SK-N-SH treated with all-trans-retinoic acid at 6 μM for 48 hours (cell line): ENCODE results near the gene WNT5A.

Experiments
- ATAC-seq: fragments of 200-7000 bp; cut with Tn5 transposase; 3 replicates; pipeline ENCODE4 v1.9.1; 2020; ENCODE audit warnings: mild to moderate bottlenecking, moderate library complexity
- ARNTL ChIP-seq: fragments of 450-650 bp; formaldehyde crosslinking; IDR thresholded peaks from 2 replicates; pipeline ENCODE4 v1.5.0; 2020; ENCODE audit warnings: low read depth, mild to moderate bottlenecking, moderate library complexity, borderline replicate concordance
- BACH2 ChIP-seq: fragments of 250-450 bp; sonication (Bioruptor Pico); IDR thresholded peaks from 2 replicates; pipeline ENCODE4 v1.9.0; 2021; ENCODE audit warnings: mild to moderate bottlenecking, borderline replicate concordance
- CSDC2 ChIP-seq: fragments of 250-450 bp; sonication (Bioruptor Pico); IDR thresholded peaks from 2 replicates; pipeline ENCODE4 v1.5.0; 2020; ENCODE audit warnings: mild to moderate bottlenecking, moderate library complexity
- GLIS3 ChIP-seq: fragments of 250-450 bp; sonication (Bioruptor Pico); IDR thresholded peaks from 2 replicates; pipeline ENCODE4 v1.5.0; 2020; ENCODE audit warnings: mild to moderate bottlenecking, moderate library complexity
- ISL1 ChIP-seq: fragments of 250-450 bp; sonication (Bioruptor Pico); IDR thresholded peaks from 2 replicates; pipeline ENCODE4 v2.1.2; 2022; ENCODE audit warnings: mild to moderate bottlenecking, moderate library complexity
- OSR1 ChIP-seq: fragments of 250-450 bp; sonication (Bioruptor Pico); IDR thresholded peaks from 2 replicates; pipeline ENCODE4 v1.8.0; 2022; ENCODE audit warnings: moderate library complexity, mild to moderate bottlenecking, inconsistent platforms
- PPARA ChIP-seq: fragments of 250-450 bp; sonication (Bioruptor Pico); IDR thresholded peaks from 2 replicates; pipeline ENCODE4 v1.5.0; 2020; ENCODE audit warnings: mild to moderate bottlenecking, borderline replicate concordance
- SNAI2 ChIP-seq: fragments of 250-450 bp; sonication (Bioruptor Pico); IDR thresholded peaks from 2 replicates; pipeline ENCODE4 v1.5.0; 2020; ENCODE audit warnings: mild to moderate bottlenecking, moderate library complexity
- TCF4 ChIP-seq: fragments of 250-450 bp; sonication (Bioruptor Pico); IDR thresholded peaks from 2 replicates; pipeline ENCODE4 v1.8.0; 2021; ENCODE audit warnings: mild to moderate bottlenecking, moderate library complexity, borderline replicate concordance
- TOX ChIP-seq: fragments of 250-450 bp; sonication (Bioruptor Pico); IDR thresholded peaks from 2 replicates; pipeline ENCODE4 v1.8.0; 2021; ENCODE audit warnings: mild to moderate bottlenecking, moderate library complexity, borderline replicate concordance
- ZC3H10 ChIP-seq: fragments of 250-450 bp; sonication (Bioruptor Pico); IDR thresholded peaks from 2 replicates; pipeline ENCODE4 v1.5.1; 2021; ENCODE audit warnings: mild to moderate bottlenecking, moderate library complexity
- ZFP30 ChIP-seq: fragments of 450-650 bp; formaldehyde crosslinking; IDR thresholded peaks from 2 replicates; pipeline ENCODE4 v1.5.0; 2022; ENCODE audit warnings: mild to moderate bottlenecking, moderate library complexity
- ZNF565 ChIP-seq: fragments of 450-650 bp; formaldehyde crosslinking; conservative IDR thresholded peaks from 2 replicates; pipeline ENCODE4 v1.5.0; 2020; ENCODE audit warnings: low read depth, mild to moderate bottlenecking, moderate library complexity
- ZNF70 ChIP-seq: fragments of 450-650 bp; formaldehyde crosslinking; IDR thresholded peaks from 2 replicates; pipeline ENCODE4 v1.5.0; 2020; ENCODE audit warnings: mild to moderate bottlenecking, moderate library complexity
- ZNF8 ChIP-seq: fragments of 450-650 bp; formaldehyde crosslinking; IDR thresholded peaks from 2 replicates; pipeline ENCODE4 v1.5.0; 2020; ENCODE audit warnings: mild to moderate bottlenecking, moderate library complexity
- TF ChIP-seq, protein P1 (sequence below): fragments of 250-450 bp; sonication (Bioruptor Pico); IDR thresholded peaks from 2 replicates; pipeline ENCODE4 v1.5.0; 2020; ENCODE audit warnings: mild to moderate bottlenecking, moderate library complexity
- TF ChIP-seq, protein P2 (sequence below): fragments of 250-450 bp; sonication (Bioruptor Pico); IDR thresholded peaks from 2 replicates; pipeline ENCODE4 v1.5.1; 2020; ENCODE audit warnings: low read depth, mild to moderate bottlenecking, moderate library complexity
- TF ChIP-seq, protein P3 (sequence below): fragments of 250-450 bp; sonication (Bioruptor Pico); IDR thresholded peaks from 2 replicates; pipeline ENCODE4 v1.5.1; 2021; ENCODE audit warnings: mild to moderate bottlenecking, moderate library complexity
- TF ChIP-seq, protein P4 (sequence below): fragments of 250-450 bp; sonication (Bioruptor Pico); IDR thresholded peaks from 2 replicates; pipeline ENCODE4 v1.8.0; 2020; ENCODE audit warnings: mild to moderate bottlenecking, moderate library complexity, borderline replicate concordance

The WNT5A gene

DNA sequence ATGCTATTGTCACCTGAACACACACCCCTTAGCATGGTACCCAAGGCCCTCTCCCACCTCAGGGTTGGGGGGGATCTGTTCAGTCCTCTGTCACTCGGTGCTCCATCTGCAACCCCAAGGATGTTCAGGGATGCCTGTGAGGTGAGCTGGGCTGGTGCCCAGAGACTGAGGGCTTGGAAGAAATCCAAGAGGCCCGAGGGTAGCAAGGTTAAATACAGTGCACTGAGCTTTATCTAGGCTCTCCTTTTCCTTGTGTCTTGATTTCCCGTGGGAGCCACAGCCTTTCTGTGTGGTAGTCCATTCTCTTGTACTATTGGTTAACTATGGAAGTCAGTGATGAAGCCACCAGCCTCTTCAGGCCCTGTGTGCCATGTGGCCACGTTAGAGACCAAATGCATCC, 18.7 kb upstream of the WNT5A start (continued):
- TF ChIP-seq, protein P1, sequence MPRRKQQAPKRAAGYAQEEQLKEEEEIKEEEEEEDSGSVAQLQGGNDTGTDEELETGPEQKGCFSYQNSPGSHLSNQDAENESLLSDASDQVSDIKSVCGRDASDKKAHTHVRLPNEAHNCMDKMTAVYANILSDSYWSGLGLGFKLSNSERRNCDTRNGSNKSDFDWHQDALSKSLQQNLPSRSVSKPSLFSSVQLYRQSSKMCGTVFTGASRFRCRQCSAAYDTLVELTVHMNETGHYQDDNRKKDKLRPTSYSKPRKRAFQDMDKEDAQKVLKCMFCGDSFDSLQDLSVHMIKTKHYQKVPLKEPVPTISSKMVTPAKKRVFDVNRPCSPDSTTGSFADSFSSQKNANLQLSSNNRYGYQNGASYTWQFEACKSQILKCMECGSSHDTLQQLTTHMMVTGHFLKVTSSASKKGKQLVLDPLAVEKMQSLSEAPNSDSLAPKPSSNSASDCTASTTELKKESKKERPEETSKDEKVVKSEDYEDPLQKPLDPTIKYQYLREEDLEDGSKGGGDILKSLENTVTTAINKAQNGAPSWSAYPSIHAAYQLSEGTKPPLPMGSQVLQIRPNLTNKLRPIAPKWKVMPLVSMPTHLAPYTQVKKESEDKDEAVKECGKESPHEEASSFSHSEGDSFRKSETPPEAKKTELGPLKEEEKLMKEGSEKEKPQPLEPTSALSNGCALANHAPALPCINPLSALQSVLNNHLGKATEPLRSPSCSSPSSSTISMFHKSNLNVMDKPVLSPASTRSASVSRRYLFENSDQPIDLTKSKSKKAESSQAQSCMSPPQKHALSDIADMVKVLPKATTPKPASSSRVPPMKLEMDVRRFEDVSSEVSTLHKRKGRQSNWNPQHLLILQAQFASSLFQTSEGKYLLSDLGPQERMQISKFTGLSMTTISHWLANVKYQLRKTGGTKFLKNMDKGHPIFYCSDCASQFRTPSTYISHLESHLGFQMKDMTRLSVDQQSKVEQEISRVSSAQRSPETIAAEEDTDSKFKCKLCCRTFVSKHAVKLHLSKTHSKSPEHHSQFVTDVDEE, result no peak
- TF ChIP-seq CSDC2 (CRISPR knock-in tag) (no peak), ZNF8 (CRISPR knock-in tag) (no peak), SNAI2 (CRISPR knock-in tag) (no peak), TOX (CRISPR knock-in tag) (no peak)

DNA sequence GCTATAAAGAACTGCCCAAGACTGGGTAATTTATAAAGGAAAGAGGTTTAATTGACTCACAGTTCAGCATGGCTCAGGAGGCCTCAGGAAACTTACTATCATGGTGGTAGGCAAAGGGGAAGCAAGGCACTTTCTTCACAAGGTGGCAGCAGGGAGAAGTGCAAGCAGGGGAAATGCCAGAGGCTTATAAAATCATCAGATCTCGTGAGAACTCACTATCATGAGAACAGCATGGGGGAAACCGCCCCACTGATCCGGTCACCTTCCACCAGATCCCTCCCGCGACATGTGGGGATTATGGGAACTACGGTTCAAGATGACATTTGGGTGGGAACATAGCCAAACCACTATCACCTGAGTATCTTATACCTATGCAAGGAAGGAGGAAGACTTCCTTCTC, 18.0 kb upstream of the WNT5A start:
- ATAC-seq, result peak; percentile 76

DNA sequence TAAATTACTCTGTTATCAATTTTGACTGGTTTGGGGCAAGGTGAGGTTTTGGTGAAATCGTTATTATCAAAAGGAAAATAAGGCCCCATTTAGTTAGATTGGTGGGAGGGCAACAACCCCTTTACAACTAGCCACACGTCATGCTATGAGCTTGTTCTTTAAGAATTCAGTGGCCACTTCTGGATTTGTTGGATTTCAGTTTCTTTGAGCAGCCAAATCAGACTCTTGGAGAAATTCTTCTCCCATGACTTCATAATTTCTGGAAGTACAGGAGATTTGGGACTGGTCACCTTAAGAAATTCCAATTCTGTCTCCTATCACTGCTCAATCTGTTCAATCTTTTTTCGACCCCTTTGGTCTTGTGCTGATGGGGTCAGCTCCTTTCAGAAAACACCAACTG, 14.8 kb upstream of the WNT5A start:
- TF ChIP-seq PPARA (no peak), CSDC2 (CRISPR knock-in tag) (no peak), TCF4 (CRISPR knock-in tag) (no peak), ZFP30 (CRISPR knock-in tag) (no peak), BACH2 (CRISPR knock-in tag) (no peak), OSR1 (CRISPR knock-in tag) (no peak), SNAI2 (CRISPR knock-in tag) (no peak), ARNTL (CRISPR knock-in tag) (no peak), ZC3H10 (CRISPR knock-in tag) (no peak), ISL1 (CRISPR knock-in tag) (no peak), ZNF565 (CRISPR knock-in tag) (no peak), GLIS3 (no peak), TOX (CRISPR knock-in tag) (no peak), ZNF70 (CRISPR knock-in tag) (no peak), ZNF8 (CRISPR knock-in tag) (no peak)
- TF ChIP-seq, protein P2, sequence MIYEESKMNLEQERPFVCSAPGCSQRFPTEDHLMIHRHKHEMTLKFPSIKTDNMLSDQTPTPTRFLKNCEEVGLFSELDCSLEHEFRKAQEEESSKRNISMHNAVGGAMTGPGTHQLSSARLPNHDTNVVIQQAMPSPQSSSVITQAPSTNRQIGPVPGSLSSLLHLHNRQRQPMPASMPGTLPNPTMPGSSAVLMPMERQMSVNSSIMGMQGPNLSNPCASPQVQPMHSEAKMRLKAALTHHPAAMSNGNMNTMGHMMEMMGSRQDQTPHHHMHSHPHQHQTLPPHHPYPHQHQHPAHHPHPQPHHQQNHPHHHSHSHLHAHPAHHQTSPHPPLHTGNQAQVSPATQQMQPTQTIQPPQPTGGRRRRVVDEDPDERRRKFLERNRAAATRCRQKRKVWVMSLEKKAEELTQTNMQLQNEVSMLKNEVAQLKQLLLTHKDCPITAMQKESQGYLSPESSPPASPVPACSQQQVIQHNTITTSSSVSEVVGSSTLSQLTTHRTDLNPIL, result no peak
- TF ChIP-seq, protein P3, sequence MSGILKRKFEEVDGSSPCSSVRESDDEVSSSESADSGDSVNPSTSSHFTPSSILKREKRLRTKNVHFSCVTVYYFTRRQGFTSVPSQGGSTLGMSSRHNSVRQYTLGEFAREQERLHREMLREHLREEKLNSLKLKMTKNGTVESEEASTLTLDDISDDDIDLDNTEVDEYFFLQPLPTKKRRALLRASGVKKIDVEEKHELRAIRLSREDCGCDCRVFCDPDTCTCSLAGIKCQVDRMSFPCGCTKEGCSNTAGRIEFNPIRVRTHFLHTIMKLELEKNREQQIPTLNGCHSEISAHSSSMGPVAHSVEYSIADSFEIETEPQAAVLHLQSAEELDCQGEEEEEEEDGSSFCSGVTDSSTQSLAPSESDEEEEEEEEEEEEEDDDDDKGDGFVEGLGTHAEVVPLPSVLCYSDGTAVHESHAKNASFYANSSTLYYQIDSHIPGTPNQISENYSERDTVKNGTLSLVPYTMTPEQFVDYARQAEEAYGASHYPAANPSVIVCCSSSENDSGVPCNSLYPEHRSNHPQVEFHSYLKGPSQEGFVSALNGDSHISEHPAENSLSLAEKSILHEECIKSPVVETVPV, result no peak
- TF ChIP-seq, protein P4, sequence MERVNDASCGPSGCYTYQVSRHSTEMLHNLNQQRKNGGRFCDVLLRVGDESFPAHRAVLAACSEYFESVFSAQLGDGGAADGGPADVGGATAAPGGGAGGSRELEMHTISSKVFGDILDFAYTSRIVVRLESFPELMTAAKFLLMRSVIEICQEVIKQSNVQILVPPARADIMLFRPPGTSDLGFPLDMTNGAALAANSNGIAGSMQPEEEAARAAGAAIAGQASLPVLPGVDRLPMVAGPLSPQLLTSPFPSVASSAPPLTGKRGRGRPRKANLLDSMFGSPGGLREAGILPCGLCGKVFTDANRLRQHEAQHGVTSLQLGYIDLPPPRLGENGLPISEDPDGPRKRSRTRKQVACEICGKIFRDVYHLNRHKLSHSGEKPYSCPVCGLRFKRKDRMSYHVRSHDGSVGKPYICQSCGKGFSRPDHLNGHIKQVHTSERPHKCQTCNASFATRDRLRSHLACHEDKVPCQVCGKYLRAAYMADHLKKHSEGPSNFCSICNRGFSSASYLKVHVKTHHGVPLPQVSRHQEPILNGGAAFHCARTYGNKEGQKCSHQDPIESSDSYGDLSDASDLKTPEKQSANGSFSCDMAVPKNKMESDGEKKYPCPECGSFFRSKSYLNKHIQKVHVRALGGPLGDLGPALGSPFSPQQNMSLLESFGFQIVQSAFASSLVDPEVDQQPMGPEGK (CRISPR knock-in tag), result no peak
- TF ChIP-seq, protein P1, result no peak
- TF ChIP-seq, all 23 proteins: peak for 0
- ATAC-seq, result no peak
